Left ventricle myocardium inferior (tissue), 1 donor: ENCODE measurements around the gene LOXL3. TPM values are rescaled to one million over a fixed set of nuclear protein-coding genes. Genes with fewer than 3 reads are reported as not detected.
A peak's percentile ranks its signal among the peaks of the same experiment; 100 is the strongest.

ENCODE experiments used
- DNase-seq: peaks from one replicate; pipeline ENCODE4 v3.0.0-alpha.2; 2020
- H3K27ac ChIP-seq: fragments of 200-600 bp; replicated peaks from 2 replicates; pipeline ENCODE4 v1.8.0; 2021
- H3K27me3 ChIP-seq: fragments of 200-600 bp; 2 replicates; pipeline ENCODE4 v1.8.0; 2021; ENCODE audit warnings: low read depth
- H3K36me3 ChIP-seq: fragments of 200-600 bp; 2 replicates; pipeline ENCODE4 v1.8.0; 2021
- H3K4me1 ChIP-seq: fragments of 200-600 bp; 2 replicates; pipeline ENCODE4 v1.8.0; 2021
- H3K4me3 ChIP-seq: fragments of 200-600 bp; 2 replicates; pipeline ENCODE4 v1.8.0; 2021; ENCODE audit warnings: mild to moderate bottlenecking, moderate library complexity
- H3K9me3 ChIP-seq: fragments of 200-600 bp; replicated peaks from 2 replicates; pipeline ENCODE4 v1.8.0; 2021
- CTCF ChIP-seq: fragments of 200-600 bp; IDR thresholded peaks from 2 replicates; pipeline ENCODE4 v1.8.0; 2021; ENCODE audit warnings: antibody characterized with exemption, mild to moderate bottlenecking, borderline replicate concordance
- intact Hi-C: fragments of 100-400 bp; cut with micrococcal nuclease; formaldehyde crosslinking; loops from one replicate; pipeline ENCODE4 v1.11.0; 2022
- total RNA-seq: library from RNA; stranded (reverse); fragmentation: NEBNext Ultra II Directional; extraction: Animal tissue kit (Norgen Biotek cat#: 25700); gene quantifications from one replicate; pipeline ENCODE4 v1.2.1, GENCODE V29; 2021
- donor health status: DM: no; HTN: yes; CAD: no; lungs with severe emphysema.

LOXL3 gene
- total RNA-seq, 1 donor from 2014 or later: 4.7 TPM

GRCh38 chr2:74548285-74548899 lies 5.3 kb downstream of the LOXL3 start:
- DNase-seq: no peak
- no peak for TF ChIP-seq CTCF
- H3K27ac ChIP-seq: peak overlapping the region; percentile 89
- no peaks in the 10 kb centered on the region for H3K36me3 ChIP-seq
- H3K9me3 ChIP-seq: no peaks in the 10 kb centered on the region
- H3K4me3 ChIP-seq: peak overlapping the region; percentile 71
- intact Hi-C loops: loop anchor here (10.0 kb wide), 1 partner anchor 64 kb away; the partner anchor contains the start of genes CCDC142 and TTC31
- peaks cover 38% of the 10 kb centered on the region for H3K4me1 ChIP-seq
- H3K27me3 ChIP-seq: peaks cover 23% of the 10 kb centered on the region

GRCh38 chr2:74546004-74546403 lies 7.7 kb downstream of the LOXL3 start:
- intact Hi-C loops: loop anchor here (10.0 kb wide), 1 partner anchor 61 kb away; the partner anchor contains the start of genes CCDC142 and TTC31
- H3K4me3 ChIP-seq: no peak overlapping the region
- TF ChIP-seq CTCF: no peak
- no peak overlapping the region for H3K27ac ChIP-seq
- H3K4me1 ChIP-seq: peaks cover 25% of the 10 kb centered on the region
- DNase-seq: no peak
- peaks cover 20% of the 10 kb centered on the region for H3K27me3 ChIP-seq
- H3K36me3 ChIP-seq: no peaks in the 10 kb centered on the region
- H3K9me3 ChIP-seq: no peaks in the 10 kb centered on the region

GRCh38 chr2:74544634-74545033 lies 9.1 kb downstream of the LOXL3 start:
- no peak for DNase-seq
- intact Hi-C loops: loop anchor here (10.0 kb wide), 1 partner anchor 60 kb away; the partner anchor contains the start of genes CCDC142 and TTC31
- no peak overlapping the region for H3K27ac ChIP-seq

GRCh38 chr2:74542978-74543377 lies 10.8 kb downstream of the LOXL3 start:
- no peaks in the 10 kb centered on the region for H3K9me3 ChIP-seq
- intact Hi-C loops: loop anchor here (10.0 kb wide), 1 partner anchor 58 kb away; the partner anchor contains the start of genes CCDC142 and TTC31
- no peak overlapping the region for H3K4me3 ChIP-seq
- H3K36me3 ChIP-seq: no peaks in the 10 kb centered on the region
- TF ChIP-seq CTCF: no peak
- DNase-seq: no peak
- peaks cover 4% of the 10 kb centered on the region for H3K27me3 ChIP-seq
- no peak overlapping the region for H3K27ac ChIP-seq
- H3K4me1 ChIP-seq: peaks cover 20% of the 10 kb centered on the region

More at GRCh38 chr2:74544634-74545033, 9.1 kb downstream of the LOXL3 start:
- Histone ChIP-seq H3K27me3 (peaks cover 7% of the 10 kb centered on the region), H3K4me3 (no peak overlapping the region), H3K9me3 (no peaks in the 10 kb centered on the region), H3K4me1 (peaks cover 31% of the 10 kb centered on the region), H3K36me3 (no peaks in the 10 kb centered on the region)
- peak; percentile 20 for TF ChIP-seq CTCF

GRCh38 chr2:74540291-74540690 lies 13.5 kb downstream of the LOXL3 start:
- Histone ChIP-seq H3K9me3 (no peaks in the 10 kb centered on the region), H3K4me3 (no peak overlapping the region), H3K36me3 (no peaks in the 10 kb centered on the region), H3K27me3 (peaks cover 4% of the 10 kb centered on the region), H3K27ac (peak overlapping the region; percentile 88), H3K4me1 (peaks cover 20% of the 10 kb centered on the region)
- intact Hi-C loops: loop anchor here (10.0 kb wide), 1 partner anchor 55 kb away; the partner anchor contains the start of genes CCDC142 and TTC31
- no peak for TF ChIP-seq CTCF
- peak; percentile 77 for DNase-seq
